GM12875 (cell line): ENCODE results near the gene DENND1A.
"Not testable (repeated sequence)": the region's sequence is repeated elsewhere in the genome, so short reads cannot be mapped to it uniquely, and the experiment has no call there.

ENCODE experiments used
- H3K4me3 ChIP-seq: one replicate; pipeline ENCODE4 v1.5.1; 2011; ENCODE audit warnings: low read depth, low read length, control low read depth
- CTCF ChIP-seq: IDR thresholded peaks from 2 replicates; pipeline ENCODE4 v1.5.1; 2011; ENCODE audit warnings: low read depth, mild to moderate bottlenecking, control low read depth, inconsistent platforms, low read length, moderate library complexity, borderline replicate concordance; ENCODE audit not compliant: insufficient read depth

Gene DENND1A

GRCh38 chr9:123402981-123403509 lies 526.9 kb downstream of the DENND1A start:
- TF ChIP-seq CTCF: no peak

GRCh38 chr9:123401879-123402513 lies 527.9 kb downstream of the DENND1A start:
- TF ChIP-seq CTCF: peak; percentile 76
- H3K4me3 ChIP-seq: no peak overlapping the region

More at GRCh38 chr9:123402981-123403509, 526.9 kb downstream of the DENND1A start:
- H3K4me3 ChIP-seq: no peak overlapping the region

- TF ChIP-seq CTCF: no peak
- H3K4me3 ChIP-seq: no peak overlapping the region
These were observed 528.9 kb downstream of the DENND1A start for GRCh38 chr9:123400926-123401503.

- peak; percentile 72 for TF ChIP-seq CTCF
These were observed 530.0 kb downstream of the DENND1A start for GRCh38 chr9:123399803-123400378.

GRCh38 chr9:123398938-123399337 lies 531.0 kb downstream of the DENND1A start:
- H3K4me3 ChIP-seq: not testable (repeated sequence)

More at GRCh38 chr9:123399803-123400378, 530.0 kb downstream of the DENND1A start:
- H3K4me3 ChIP-seq: no peak overlapping the region

- no peak overlapping the region for H3K4me3 ChIP-seq
- TF ChIP-seq CTCF: no peak
These were observed 532.0 kb downstream of the DENND1A start for GRCh38 chr9:123397975-123398374.

- TF ChIP-seq CTCF: no peak
- no peak overlapping the region for H3K4me3 ChIP-seq
These were observed 534.0 kb downstream of the DENND1A start for GRCh38 chr9:123395689-123396511.
